ENCODE results near the gene NOX4. TPM values are rescaled to one million over a fixed set of nuclear protein-coding genes. Genes with fewer than 3 reads are reported as not detected.

The NOX4 gene
- total and polyA plus RNA-seq, 9 of the 15 experiments (the other 6 are each of a cell fraction or from before 2014, with no cell fraction given) = not detected

- TF ChIP-seq HES1 (IDR thresholded peaks at IDR 0.05; ENCODE audit: low read depth) (no peak), PTTG1 (tag; IDR thresholded peaks at IDR 0.05; ENCODE audit: low read depth) (no peak), MYNN (IDR thresholded peaks at IDR 0.05) (no peak), MYNN (CRISPR knock-in tag; IDR thresholded peaks at IDR 0.05) (no peak), CBX2 (IDR thresholded peaks at IDR 0.05; ENCODE audit: insufficient read depth, low read length, poor library complexity, severe bottlenecking) (no peak)
Observed at GRCh38 chr11:89536926-89537325, 45.8 kb upstream of the NOX4 start (continued).

GRCh38 chr11:89535221-89535620, 44.0 kb upstream of the NOX4 start:
- no peak overlapping the region for H3K27ac ChIP-seq (ENCODE audit: extremely low read depth, low read depth, low read length)
- H3K9ac ChIP-seq (ENCODE audit: insufficient read depth in 1 of 2, low read depth in 2 of 2, low read length in 2 of 2) = no peak overlapping the region
- peaks cover 2% of the 10 kb centered on the region for H3K9me1 ChIP-seq (ENCODE audit: control insufficient read depth, insufficient read depth, low read length)
- H2AFZ ChIP-seq (ENCODE audit: low read depth, low read length) = no peak overlapping the region
- no peak for ATAC-seq
- no peaks in the 10 kb centered on the region for H3K36me3 ChIP-seq (ENCODE audit: control insufficient read depth, insufficient read depth, low read length)
- FAIRE-seq = no peak
- no peak overlapping the region for H3K4me3 ChIP-seq
- intact Hi-C loops (cut with micrococcal nuclease) (no loop called here), in situ Hi-C loops (cut with MboI) (no loop called here)
- ChIA-PET POLR2A (no interaction called here), CTCF (ENCODE audit: low intra/inter-chr PET ratio) (no interaction called here)
- H3K79me2 ChIP-seq (ENCODE audit: control insufficient read depth, insufficient read depth, low read length) = no peaks in the 10 kb centered on the region
- DNase-seq (ENCODE audit: extremely low read depth in 1 of 4, low spot score in 3 of 4) = no peak
- H3K9me3 ChIP-seq (replicated peaks; ENCODE audit: control insufficient read depth, insufficient read depth, low read depth, low read length) = no peaks in the 10 kb centered on the region; the same call in 1 of the 2 replicates
- no TSS peak for BruUV-seq (replicated peaks)
- no peaks in the 10 kb centered on the region for H3K4me1 ChIP-seq (replicated peaks in 1 of 2; ENCODE audit: control insufficient read depth in 2 of 2, insufficient read depth in 2 of 2, low read length in 2 of 2)
- 0% methylated on average over 4 of the region's 4 CpGs for WGBS (ENCODE audit: insufficient coverage, low coverage, missing lambda C conversion rate)
- no peaks in the 10 kb centered on the region for H4K20me1 ChIP-seq (replicated peaks; ENCODE audit: control insufficient read depth, insufficient read depth, low read length)
- no peak overlapping the region for H3K4me2 ChIP-seq (ENCODE audit: insufficient read depth, low read length)
- H3K27me3 ChIP-seq (ENCODE audit: control insufficient read depth in 2 of 2, insufficient read depth in 2 of 2, low read length in 2 of 2) = no peaks in the 10 kb centered on the region
- TF ChIP-seq E2F8 (IDR thresholded peaks at IDR 0.05; ENCODE audit: low read depth, partially characterized antibody) (no peak), E2F6 (IDR thresholded peaks at IDR 0.05; ENCODE audit: borderline replicate concordance in 1 of 2, extremely low read depth in 1 of 2, insufficient read depth in 1 of 2, insufficient read length in 1 of 2, low read depth in 1 of 2, low read length in 1 of 2, poor library complexity in 1 of 2, severe bottlenecking in 1 of 2) (no peak), HNRNPUL1 (IDR thresholded peaks at IDR 0.05; ENCODE audit: low read length) (no peak), FOXJ3 (CRISPR knock-in tag; IDR thresholded peaks at IDR 0.05) (no peak), DNMT1 (IDR thresholded peaks at IDR 0.05) (no peak), TFE3 (CRISPR knock-in tag; IDR thresholded peaks at IDR 0.05) (no peak), PHB (CRISPR knock-in tag; IDR thresholded peaks at IDR 0.05) (no peak), SMC3 (conservative IDR thresholded peaks at IDR 0.05; ENCODE audit: insufficient read depth, low read depth, low read length) (no peak), ARID3A (IDR thresholded peaks at IDR 0.05; ENCODE audit: borderline replicate concordance, low read depth, low read length) (no peak)

Data from K562 (cell line).